Endometrial microvascular endothelial cells (primary cell): ENCODE results near the gene EPHA3. TPM values are rescaled to one million over a fixed set of nuclear protein-coding genes. Genes with fewer than 3 reads are reported as not detected.

ENCODE experiments used
- in situ Hi-C: cut with HindIII; loops from 2 replicates; pipeline ENCODE4 v1.10.0; 2017; ENCODE audit warnings: low sequenced_read_pairs, low pct_unique_long_range_greater_than_20kb; ENCODE audit errors: inconsistent ontology term
- total RNA-seq: library from RNA; depleted of rRNA; stranded (reverse); fragments of >200 nt; gene quantifications from one replicate; pipeline ENCODE4 v1.2.3, GENCODE V29; 2015; ENCODE audit errors: inconsistent ontology term

Gene EPHA3
- total RNA-seq, 1 donor from 2014 or later = 0.19 TPM

GRCh38 chr3:89264037-89264560 is 156.7 kb downstream of the EPHA3 start:
- in situ Hi-C loops = no loop called here

- in situ Hi-C loops = no loop called here
Observed at GRCh38 chr3:89266074-89266473, 158.7 kb downstream of the EPHA3 start.

- in situ Hi-C loops = no loop called here
Observed at GRCh38 chr3:89268059-89268458, 160.6 kb downstream of the EPHA3 start.

- in situ Hi-C loops = no loop called here
Observed at GRCh38 chr3:89270201-89270600, 162.8 kb downstream of the EPHA3 start.

GRCh38 chr3:89275001-89275400 is 167.6 kb downstream of the EPHA3 start:
- in situ Hi-C loops = no loop called here

- in situ Hi-C loops = no loop called here
Observed at GRCh38 chr3:89276116-89276515, 168.7 kb downstream of the EPHA3 start.

GRCh38 chr3:89278302-89279025 is 171.0 kb downstream of the EPHA3 start:
- in situ Hi-C loops = no loop called here

GRCh38 chr3:89280301-89280700 is 172.9 kb downstream of the EPHA3 start:
- in situ Hi-C loops = no loop called here

- in situ Hi-C loops = no loop called here
Observed at GRCh38 chr3:89280822-89281365, 173.5 kb downstream of the EPHA3 start.

- in situ Hi-C loops = no loop called here
Observed at GRCh38 chr3:89287902-89288508, 180.6 kb downstream of the EPHA3 start.

- in situ Hi-C loops = no loop called here
Observed at GRCh38 chr3:89289574-89290190, 182.3 kb downstream of the EPHA3 start.

- in situ Hi-C loops = no loop called here
Observed at GRCh38 chr3:89297199-89297598, 189.8 kb downstream of the EPHA3 start.

GRCh38 chr3:89300526-89300925 is 193.1 kb downstream of the EPHA3 start:
- in situ Hi-C loops = no loop called here

GRCh38 chr3:89300981-89301380 is 193.6 kb downstream of the EPHA3 start:
- in situ Hi-C loops = no loop called here

GRCh38 chr3:89303701-89304100 is 196.3 kb downstream of the EPHA3 start:
- in situ Hi-C loops = no loop called here

GRCh38 chr3:89306540-89306939 is 199.1 kb downstream of the EPHA3 start:
- in situ Hi-C loops = no loop called here

- in situ Hi-C loops = no loop called here
Observed at GRCh38 chr3:89311581-89311980, 204.2 kb downstream of the EPHA3 start.

GRCh38 chr3:89312141-89312540 is 204.7 kb downstream of the EPHA3 start:
- in situ Hi-C loops = no loop called here

- in situ Hi-C loops = no loop called here
Observed at GRCh38 chr3:89314454-89315098, 207.2 kb downstream of the EPHA3 start.
